Measurements from ENCODE around the gene PDE7B.

DNA sequence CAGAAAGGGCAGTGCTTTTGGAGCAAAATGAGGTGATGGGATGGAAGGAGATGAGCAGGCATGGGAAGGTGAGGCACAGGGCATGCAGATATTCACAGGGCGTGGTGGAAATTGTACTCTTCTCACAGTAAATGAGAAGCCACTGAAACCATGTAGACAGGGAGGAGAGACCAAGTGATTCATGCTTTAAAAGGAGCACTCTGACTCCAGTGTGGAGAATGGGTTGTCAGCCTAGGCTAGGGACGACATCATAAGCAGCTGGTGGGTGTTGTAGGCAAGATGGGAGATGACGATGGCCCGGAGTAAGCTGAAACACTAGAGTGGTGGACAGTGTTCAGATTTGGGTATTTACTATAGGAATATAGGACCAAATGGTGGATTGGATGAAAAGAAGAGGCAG, 18.4 kb downstream of the PDE7B start:
- TF ChIP-seq CTCF (IDR thresholded peaks at IDR 0.05) (no peak), EZH2 (IDR thresholded peaks at IDR 0.05; ENCODE audit: borderline replicate concordance, insufficient read depth, low read depth, low read length, poor library complexity, severe bottlenecking) (no peak)
